HCT116 (cell line): ENCODE data around the gene ERCC5. TPM values are rescaled to one million over a fixed set of nuclear protein-coding genes. Genes with fewer than 3 reads are reported as not detected.

Source experiments
- ATAC-seq: fragments of 200-7000 bp; cut with Tn5 transposase; 2 replicates; pipeline ENCODE4 v1.9.1; 2020; ENCODE audit warnings: mild to moderate bottlenecking, moderate library complexity
- BruUV-seq: library from RNA; stranded (reverse); fragments of 400-500 nt; replicated peaks from 2 replicates; lab custom pipeline; 2021; lab: Mats Ljungman, UMichigan
- CTCF ChIA-PET: fragments of 300-600 bp; sonication (Branson Sonifier 250); formaldehyde crosslinking; loops from one replicate; lab custom pipeline; 2021; ENCODE audit warnings: antibody characterized with exemption; lab: Charles Lee
- POLR2A ChIA-PET: fragments of 300-600, 350-600 bp; sonication (Branson Sonifier 250); formaldehyde crosslinking; loops from one replicate; lab custom pipeline; 2021; ENCODE audit warnings: antibody characterized with exemption; lab: Charles Lee
- RAD21 ChIA-PET, 2 experiments: fragments of 300-600 bp; sonication (Branson Sonifier 250); formaldehyde crosslinking; loops; one replicate each; lab custom pipeline; 2023; ENCODE audit warnings: low total read pairs in 2 of 2; ENCODE audit not compliant: uncharacterized antibody in 2 of 2, unreplicated experiment in 2 of 2, low non-redundant PET in 1 of 2; lab: Charles Lee
- DNase-seq: peaks from one replicate; pipeline ENCODE4 v3.0.0-alpha.2; 2010; ENCODE audit warnings: low read depth, low spot score
- H2AFZ ChIP-seq: fragments of 200-600 bp; shearing (Covaris generic), sonication (generic); 2 replicates; pipeline ENCODE4 v1.6.1; 2017; ENCODE audit warnings: low read depth, mixed run types, mixed read lengths, antibody characterized with exemption, low read length; ENCODE audit not compliant: poor library complexity, severe bottlenecking
- H3K27ac ChIP-seq: 2 replicates; pipeline ENCODE4 v1.5.1; 2012; ENCODE audit warnings: low read depth, low read length
- H3K27me3 ChIP-seq: fragments of 200-600 bp; sonication (generic); 2 replicates; pipeline ENCODE4 v1.6.1; 2016; ENCODE audit warnings: mixed run types, low read length, mixed read lengths; ENCODE audit not compliant: insufficient read depth
- H3K36me3 ChIP-seq, 2 experiments: fragments of 200-500 bp in 1 of 2; fragments of 200-600 bp in 1 of 2; sonication (Bioruptor generic) in 1 of 2; sonication (generic) in 1 of 2; 2 replicates each; pipeline versions ENCODE4 v1.5.1 to v1.6.1; 2014 to 2016; ENCODE audit warnings: low read length in 2 of 2, inconsistent platforms in 1 of 2, mixed read lengths in 1 of 2, mixed run types in 1 of 2; ENCODE audit not compliant: insufficient read depth in 2 of 2, control insufficient read depth in 1 of 2
- H3K4me1 ChIP-seq, 2 experiments: fragments of 200-600 bp in 1 of 2; sonication (generic) in 1 of 2; 2 replicates each; pipeline versions ENCODE4 v1.5.1 to v1.6.1; 2012 to 2017; ENCODE audit warnings: low read length in 2 of 2, inconsistent platforms in 1 of 2, mild to moderate bottlenecking in 1 of 2, mixed read lengths in 1 of 2, mixed run types in 1 of 2, moderate library complexity in 1 of 2; ENCODE audit not compliant: insufficient read depth in 2 of 2, control insufficient read depth in 1 of 2
- H3K4me2 ChIP-seq: fragments of 200-600 bp; sonication (generic); 2 replicates; pipeline ENCODE4 v1.6.1; 2017; ENCODE audit warnings: mixed run types, low read length, mixed read lengths
- H3K4me3 ChIP-seq, 2 experiments: fragments of 200-600 bp in 1 of 2; sonication (generic) in 1 of 2; replicated peaks in 1 of 2; 2 replicates each; pipeline ENCODE4 v1.5.1; 2011 to 2016; ENCODE audit warnings: low read length in 2 of 2, control low read depth in 1 of 2, low read depth in 1 of 2, mild to moderate bottlenecking in 1 of 2, mixed read lengths in 1 of 2, mixed run types in 1 of 2
- H3K79me2 ChIP-seq: fragments of 200-600 bp; sonication (generic); 2 replicates; pipeline ENCODE4 v1.6.1; 2017; ENCODE audit warnings: mild to moderate bottlenecking, mixed run types, low read length, moderate library complexity, mixed read lengths; ENCODE audit not compliant: insufficient read depth
- H3K9ac ChIP-seq: fragments of 200-600 bp; sonication (generic); 2 replicates; pipeline ENCODE4 v1.6.1; 2016; ENCODE audit warnings: low read length, mixed read lengths
- H3K9me2 ChIP-seq: fragments of 200-600 bp; sonication (generic), shearing (Covaris generic); 2 replicates; pipeline ENCODE4 v1.6.1; 2017; ENCODE audit warnings: mixed run types, mild to moderate bottlenecking, moderate library complexity; ENCODE audit not compliant: insufficient read depth
- H3K9me3 ChIP-seq, 2 experiments: fragments of 200-500 bp in 1 of 2; fragments of 200-600 bp in 1 of 2; sonication (Bioruptor generic) in 1 of 2; sonication (generic) in 1 of 2; 2 replicates each; pipeline ENCODE4 v1.6.1; 2014 to 2017; ENCODE audit warnings: low read length in 2 of 2, mixed read lengths in 2 of 2, inconsistent platforms in 1 of 2, low read depth in 1 of 2, mild to moderate bottlenecking in 1 of 2, mixed run types in 1 of 2, moderate library complexity in 1 of 2; ENCODE audit not compliant: control insufficient read depth in 1 of 2, insufficient read depth in 1 of 2
- H4K20me1 ChIP-seq: fragments of 200-600 bp; sonication (generic), shearing (Covaris generic); 2 replicates; pipeline ENCODE4 v1.6.1; 2017; ENCODE audit warnings: mixed run types, mild to moderate bottlenecking, moderate library complexity; ENCODE audit not compliant: insufficient read depth
- EGR1 ChIP-seq: IDR thresholded peaks from 2 replicates; pipeline ENCODE4 v1.6.1; 2012; ENCODE audit warnings: low read depth
- EZH2 ChIP-seq: fragments of 200-600 bp; sonication (generic); IDR thresholded peaks from 2 replicates; pipeline ENCODE4 v1.6.1; 2017; ENCODE audit warnings: antibody characterized with exemption, mixed run types
- EZH2phosphoT487 ChIP-seq: fragments of 200-600 bp; IDR thresholded peaks from 2 replicates; pipeline ENCODE4 v1.6.1; 2018; ENCODE audit warnings: antibody characterized with exemption, borderline replicate concordance
- FOSL1 ChIP-seq: IDR thresholded peaks from 2 replicates; pipeline ENCODE4 v1.6.1; 2012; ENCODE audit warnings: low read depth
- POLR2A ChIP-seq: IDR thresholded peaks from 2 replicates; pipeline ENCODE4 v1.7.0; 2011; ENCODE audit warnings: borderline replicate concordance; ENCODE audit not compliant: insufficient read depth, insufficient read length; ENCODE audit errors: extremely low read depth
- RAD21 ChIP-seq: IDR thresholded peaks from 2 replicates; pipeline ENCODE4 v1.6.1; 2012; ENCODE audit warnings: low read depth, mild to moderate bottlenecking
- SIN3A ChIP-seq: IDR thresholded peaks from 2 replicates; pipeline ENCODE4 v1.6.1; 2012; ENCODE audit warnings: low read depth
- SP1 ChIP-seq: IDR thresholded peaks from 2 replicates; pipeline ENCODE4 v1.6.1; 2012; ENCODE audit warnings: low read depth
- TCF7L2 ChIP-seq: IDR thresholded peaks from 2 replicates; pipeline ENCODE4 v1.7.0; 2011; ENCODE audit warnings: borderline replicate concordance, inconsistent platforms; ENCODE audit not compliant: insufficient read depth, insufficient read length; ENCODE audit errors: extremely low read depth
- ZNF274 ChIP-seq: fragments of 200-500 bp; sonication (Bioruptor generic); IDR thresholded peaks from 2 replicates; pipeline ENCODE4 v1.6.1; 2014; ENCODE audit warnings: mild to moderate bottlenecking, low read depth, low read length, inconsistent platforms
- intact Hi-C: fragments of 100-400 bp; cut with micrococcal nuclease; formaldehyde crosslinking; loops from 2 replicates; pipeline ENCODE4 v1.10.0; 2022
- total RNA-seq: library from RNA; stranded (reverse); gene quantifications from one replicate; pipeline ENCODE4 v1.2.1, GENCODE V29; 2021; ENCODE audit not compliant: unreplicated experiment
- TF ChIP-seq, protein P1 (sequence below): IDR thresholded peaks from 2 replicates; pipeline ENCODE4 v1.6.1; 2012

The ERCC5 gene
- total RNA-seq, 1 experiment from 2014 or later, result 25.6 TPM

DNA sequence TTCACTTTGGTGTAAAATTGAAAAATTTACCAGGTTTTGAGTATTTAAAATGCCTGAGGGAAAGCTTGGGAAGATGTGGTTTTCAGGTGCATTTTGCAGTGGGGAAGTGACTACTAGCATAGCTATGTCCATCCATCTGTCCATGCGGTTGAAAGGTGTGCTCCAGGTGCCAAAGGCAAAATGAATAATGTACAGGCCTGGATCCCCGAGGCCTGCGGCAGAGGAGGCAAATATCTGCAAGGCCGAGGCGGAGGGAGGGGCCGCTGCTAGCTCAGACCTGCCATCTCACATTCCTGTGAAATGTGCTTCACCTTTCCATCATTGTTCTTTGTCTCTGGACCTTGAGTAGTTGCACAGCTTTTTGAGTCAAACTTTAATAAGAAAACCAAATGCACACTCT, 65.5 kb downstream of the ERCC5 start (continued):
- no peak for TF ChIP-seq EZH2phosphoT487

DNA sequence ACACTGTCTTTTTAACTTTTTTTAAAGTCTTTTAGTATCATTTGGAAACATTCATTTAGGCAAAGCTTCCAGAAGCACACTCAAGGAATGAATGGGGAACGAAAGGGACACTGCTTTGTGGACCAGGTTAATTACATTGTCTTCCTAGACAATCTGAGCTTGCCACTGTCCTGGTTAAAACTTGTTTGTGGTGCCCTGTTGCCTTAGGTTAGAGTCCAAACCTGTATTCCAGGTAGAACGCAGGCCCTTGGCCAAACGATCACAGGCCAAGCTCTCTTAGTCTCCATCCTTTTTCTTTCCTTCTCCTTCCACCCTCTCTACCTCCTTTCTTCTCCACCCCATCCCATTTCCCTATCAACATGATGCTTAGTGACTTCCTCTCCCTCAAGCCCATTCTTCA, 66.8 kb downstream of the ERCC5 start:
- no peak overlapping the region for H3K9ac ChIP-seq
- no peak for ATAC-seq
- no TSS peak for BruUV-seq
- ChIA-PET CTCF (interaction anchor here (1.4 kb wide), 1 partner anchor 42 kb away, joined by 3 read pairs; no protein-coding TSS in a partner anchor), POLR2A (no interaction called here)
- no peaks in the 10 kb centered on the region for H3K4me1 ChIP-seq
- no peaks in the 10 kb centered on the region for H3K9me3 ChIP-seq
- H3K4me3 ChIP-seq, result no peak overlapping the region
- H3K4me2 ChIP-seq, result no peak overlapping the region
- H3K36me3 ChIP-seq, result no peaks in the 10 kb centered on the region
- TF ChIP-seq EGR1 (no peak), ZNF274 (no peak), FOSL1 (no peak), TCF7L2 (no peak), POLR2A (no peak), SP1 (no peak), EZH2 (no peak), RAD21 (no peak), SIN3A (no peak)
- TF ChIP-seq, protein P1, sequence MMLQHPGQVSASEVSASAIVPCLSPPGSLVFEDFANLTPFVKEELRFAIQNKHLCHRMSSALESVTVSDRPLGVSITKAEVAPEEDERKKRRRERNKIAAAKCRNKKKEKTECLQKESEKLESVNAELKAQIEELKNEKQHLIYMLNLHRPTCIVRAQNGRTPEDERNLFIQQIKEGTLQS, result no peak
- TF ChIP-seq, all 23 proteins: peak for 0
- RAD21 ChIA-PET, result no interaction called here
- H4K20me1 ChIP-seq, result no peaks in the 10 kb centered on the region
- DNase-seq, result no peak
- H3K79me2 ChIP-seq, result no peaks in the 10 kb centered on the region
- H3K9me2 ChIP-seq, result no peaks in the 10 kb centered on the region
- H2AFZ ChIP-seq, result no peak overlapping the region
- no peak overlapping the region for H3K27ac ChIP-seq
- intact Hi-C loops, result loop anchor here (10.0 kb wide), 1 partner anchor 872 kb away; no protein-coding TSS in a partner anchor
- H3K27me3 ChIP-seq, result no peaks in the 10 kb centered on the region
